ENCODE measurements around the gene ORC6.

ORC6 gene

DNA sequence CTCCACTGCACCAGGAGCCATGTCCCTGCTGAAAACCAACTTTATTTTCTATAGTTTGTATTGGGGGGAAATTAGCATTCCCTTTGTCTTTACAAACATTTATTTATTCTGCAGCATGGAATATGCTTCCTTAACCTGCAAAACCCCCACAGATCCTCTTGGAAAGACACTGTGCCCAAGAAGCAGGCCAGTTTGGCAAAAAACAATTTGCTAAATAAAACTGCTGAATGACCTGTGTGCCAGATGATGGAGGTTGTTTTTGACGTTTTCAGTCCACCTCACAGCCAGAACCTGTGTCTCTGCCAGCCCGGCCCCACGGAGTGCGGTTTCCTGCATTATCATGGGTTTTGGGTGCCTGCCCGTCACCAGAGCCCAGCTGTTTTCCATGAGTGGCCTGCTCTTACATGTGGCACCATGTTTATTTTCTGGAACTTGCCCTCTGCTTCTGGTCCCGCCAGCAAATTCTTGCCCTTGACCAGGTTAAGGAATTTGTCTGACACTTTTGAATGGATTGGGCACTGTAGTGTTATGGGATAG lies 26.4 kb downstream of the ORC6 start:
- Histone ChIP-seq H3K9me2 (replicated peaks; ENCODE audit: insufficient read depth, low read length) (no peaks in the 10 kb centered on the region), H3K27me3 (replicated peaks; ENCODE audit: insufficient read depth, low read length) (no peaks in the 10 kb centered on the region), H3K4me1 (ENCODE audit: low read length) (no peaks in the 10 kb centered on the region; the same call in 1 of the 2 replicates), H3K4me2 (ENCODE audit: low read depth, low read length) (no peak overlapping the region), H3F3A (ENCODE audit: insufficient read depth, low read length) (no peaks in the 10 kb centered on the region), H2AFZ (ENCODE audit: low read length) (no peak overlapping the region), H3K4me3 (ENCODE audit: low read length) (no peak overlapping the region), H3K9me3 (replicated peaks; ENCODE audit: insufficient read depth, low read length) (no peaks in the 10 kb centered on the region), H3K36me3 (replicated peaks; ENCODE audit: insufficient read depth, low read length) (no peaks in the 10 kb centered on the region), H3K27ac (ENCODE audit: low read length) (no peak overlapping the region), H3K79me2 (ENCODE audit: low read length) (no peaks in the 10 kb centered on the region), H3K9ac (ENCODE audit: low read length) (no peak overlapping the region), H4K20me1 (ENCODE audit: insufficient read depth, low read length) (no peaks in the 10 kb centered on the region)
- no peak for DNase-seq
- TF ChIP-seq CTCF (IDR thresholded peaks at IDR 0.05; ENCODE audit: low read length) (no peak), EZH2phosphoT487 (IDR thresholded peaks at IDR 0.05; ENCODE audit: low read length) (no peak), EZH2 (optimal IDR thresholded peaks at IDR 0.05; ENCODE audit: low read depth, low read length) (no peak)

GRCh38 chr16:46717692-46718091 lies 28.2 kb downstream of the ORC6 start:
- TF ChIP-seq CTCF (IDR thresholded peaks at IDR 0.05; ENCODE audit: low read length) (no peak), EZH2phosphoT487 (IDR thresholded peaks at IDR 0.05; ENCODE audit: low read length) (no peak), EZH2 (optimal IDR thresholded peaks at IDR 0.05; ENCODE audit: low read depth, low read length) (no peak)

DNA sequence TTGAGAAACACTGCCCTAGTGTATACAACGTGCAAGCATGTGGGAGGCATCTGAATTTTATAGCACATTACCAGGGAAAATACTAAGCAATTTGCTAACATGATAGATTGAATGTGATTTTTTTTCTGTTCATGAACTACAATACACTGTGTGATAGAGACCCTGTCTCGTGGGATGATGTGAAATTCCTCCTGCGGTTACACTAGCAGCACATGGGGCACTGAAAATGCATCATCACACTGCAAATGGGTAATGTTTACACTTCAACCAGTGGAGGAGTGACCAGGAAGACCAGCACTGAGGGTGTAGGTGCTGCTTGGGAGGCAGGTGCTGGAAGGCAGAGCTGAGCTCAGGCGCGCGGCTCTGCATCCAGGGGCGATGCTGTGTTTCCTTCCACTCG lies 28.8 kb downstream of the ORC6 start:
- Histone ChIP-seq H3K9ac (ENCODE audit: low read length) (no peak overlapping the region), H3K9me3 (replicated peaks; ENCODE audit: insufficient read depth, low read length) (no peaks in the 10 kb centered on the region), H3F3A (ENCODE audit: insufficient read depth, low read length) (no peaks in the 10 kb centered on the region), H3K4me1 (ENCODE audit: low read length) (no peaks in the 10 kb centered on the region), H4K20me1 (ENCODE audit: insufficient read depth, low read length) (no peaks in the 10 kb centered on the region), H3K4me2 (ENCODE audit: low read depth, low read length) (no peak overlapping the region), H3K36me3 (replicated peaks; ENCODE audit: insufficient read depth, low read length) (no peaks in the 10 kb centered on the region), H2AFZ (ENCODE audit: low read length) (no peak overlapping the region), H3K9me2 (replicated peaks; ENCODE audit: insufficient read depth, low read length) (no peaks in the 10 kb centered on the region), H3K4me3 (ENCODE audit: low read length) (no peak overlapping the region), H3K27ac (ENCODE audit: low read length) (no peak overlapping the region), H3K27me3 (replicated peaks; ENCODE audit: insufficient read depth, low read length) (no peaks in the 10 kb centered on the region), H3K79me2 (ENCODE audit: low read length) (no peaks in the 10 kb centered on the region)
- DNase-seq = no peak
- TF ChIP-seq EZH2phosphoT487 (IDR thresholded peaks at IDR 0.05; ENCODE audit: low read length) (no peak), CTCF (IDR thresholded peaks at IDR 0.05; ENCODE audit: low read length) (no peak), EZH2 (optimal IDR thresholded peaks at IDR 0.05; ENCODE audit: low read depth, low read length) (no peak)

More at GRCh38 chr16:46717692-46718091, 28.2 kb downstream of the ORC6 start:
- Histone ChIP-seq H4K20me1 (ENCODE audit: insufficient read depth, low read length) (no peaks in the 10 kb centered on the region), H3F3A (ENCODE audit: insufficient read depth, low read length) (no peaks in the 10 kb centered on the region), H3K27me3 (replicated peaks; ENCODE audit: insufficient read depth, low read length) (no peaks in the 10 kb centered on the region), H3K4me1 (ENCODE audit: low read length) (no peaks in the 10 kb centered on the region; the same call in 1 of the 2 replicates), H3K4me3 (ENCODE audit: low read length) (no peak overlapping the region), H3K27ac (ENCODE audit: low read length) (no peak overlapping the region), H3K9ac (ENCODE audit: low read length) (no peak overlapping the region), H3K9me2 (replicated peaks; ENCODE audit: insufficient read depth, low read length) (no peaks in the 10 kb centered on the region), H3K79me2 (ENCODE audit: low read length) (no peaks in the 10 kb centered on the region), H3K36me3 (replicated peaks; ENCODE audit: insufficient read depth, low read length) (no peaks in the 10 kb centered on the region), H2AFZ (ENCODE audit: low read length) (no peak overlapping the region), H3K9me3 (replicated peaks; ENCODE audit: insufficient read depth, low read length) (no peaks in the 10 kb centered on the region), H3K4me2 (ENCODE audit: low read depth, low read length) (no peak overlapping the region)
- DNase-seq = no peak

All from MM.1S (cell line).